MG63 (cell line): Measurements from ENCODE around the gene AOPEP. TPM values are rescaled to one million over a fixed set of nuclear protein-coding genes. Genes with fewer than 3 reads are reported as not detected.

Source experiments
- DNase-seq: peaks from one replicate; pipeline ENCODE4 v3.0.0-alpha.2; 2020
- H3K27me3 ChIP-seq: fragments of 250-450 bp; sonication (Bioruptor Pico); 2 replicates; pipeline ENCODE4 v1.5.1; 2020; ENCODE audit warnings: mild to moderate bottlenecking, moderate library complexity
- H3K36me3 ChIP-seq: fragments of 250-450 bp; sonication (Bioruptor Pico); 2 replicates; pipeline ENCODE4 v1.5.1; 2020; ENCODE audit warnings: mild to moderate bottlenecking, moderate library complexity
- H3K4me3 ChIP-seq: fragments of 250-450 bp; sonication (Bioruptor Pico); 2 replicates; pipeline ENCODE4 v1.5.1; 2020; ENCODE audit warnings: mild to moderate bottlenecking, moderate library complexity
- H3K9me3 ChIP-seq: fragments of 250-450 bp; sonication (Bioruptor Pico); 2 replicates; pipeline ENCODE4 v1.5.1; 2020; ENCODE audit warnings: mild to moderate bottlenecking, moderate library complexity
- total RNA-seq: library from RNA; depleted of rRNA; stranded (reverse); fragments of >200 nt; shearing (Covaris generic); gene quantifications from 2 replicates; pipeline ENCODE4 v1.2.3, GENCODE V29; 2014; ENCODE audit warnings: low replicate concordance

The AOPEP gene
- total RNA-seq, 1 experiment from 2014 or later: 91.4 TPM

DNA sequence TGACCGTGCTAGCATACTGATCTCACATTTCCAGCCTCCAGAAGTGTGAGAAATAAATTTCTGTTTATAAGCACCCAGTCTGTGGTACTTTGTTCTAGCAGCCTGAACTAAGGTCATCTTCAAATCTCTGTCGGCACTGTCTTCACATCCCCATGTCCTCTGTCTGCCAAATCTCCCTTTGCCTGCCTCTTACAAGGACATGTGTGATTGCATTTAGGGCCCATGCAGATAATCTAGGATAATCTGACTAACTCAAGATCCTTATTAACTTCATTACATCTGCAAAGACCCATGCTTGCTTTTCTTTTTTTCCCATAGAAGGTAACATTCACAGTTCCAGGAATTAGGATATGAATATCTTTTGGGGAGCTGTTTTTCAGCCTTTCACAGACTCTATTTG is 132.7 kb downstream of the AOPEP start:
- no peaks in the 10 kb centered on the region for H3K27me3 ChIP-seq
- H3K9me3 ChIP-seq: no peaks in the 10 kb centered on the region
- no peak overlapping the region for H3K4me3 ChIP-seq
- no peaks in the 10 kb centered on the region for H3K36me3 ChIP-seq
- DNase-seq: no peak

DNA sequence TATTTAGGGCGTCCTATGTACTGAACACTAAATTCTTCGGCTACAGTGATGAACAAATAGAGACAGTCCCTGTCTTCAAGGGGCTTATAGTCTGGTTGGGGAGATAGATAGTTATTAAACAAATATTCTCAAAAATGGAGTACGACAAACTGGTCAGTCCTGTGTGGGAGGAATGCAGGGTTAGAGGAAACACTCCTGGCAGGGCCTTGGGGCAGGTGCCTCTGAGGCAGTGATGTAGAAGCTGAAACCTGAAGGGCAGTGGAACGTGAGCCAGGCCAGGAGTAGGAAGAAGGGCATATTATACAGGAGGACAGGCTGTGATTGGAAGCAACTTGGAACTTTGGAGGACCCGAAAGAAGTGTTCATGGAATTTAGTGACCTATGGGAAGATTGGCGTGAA is 133.4 kb downstream of the AOPEP start:
- Histone ChIP-seq H3K27me3 (no peaks in the 10 kb centered on the region), H3K4me3 (no peak overlapping the region), H3K9me3 (no peaks in the 10 kb centered on the region), H3K36me3 (no peaks in the 10 kb centered on the region)
- no peak for DNase-seq

DNA sequence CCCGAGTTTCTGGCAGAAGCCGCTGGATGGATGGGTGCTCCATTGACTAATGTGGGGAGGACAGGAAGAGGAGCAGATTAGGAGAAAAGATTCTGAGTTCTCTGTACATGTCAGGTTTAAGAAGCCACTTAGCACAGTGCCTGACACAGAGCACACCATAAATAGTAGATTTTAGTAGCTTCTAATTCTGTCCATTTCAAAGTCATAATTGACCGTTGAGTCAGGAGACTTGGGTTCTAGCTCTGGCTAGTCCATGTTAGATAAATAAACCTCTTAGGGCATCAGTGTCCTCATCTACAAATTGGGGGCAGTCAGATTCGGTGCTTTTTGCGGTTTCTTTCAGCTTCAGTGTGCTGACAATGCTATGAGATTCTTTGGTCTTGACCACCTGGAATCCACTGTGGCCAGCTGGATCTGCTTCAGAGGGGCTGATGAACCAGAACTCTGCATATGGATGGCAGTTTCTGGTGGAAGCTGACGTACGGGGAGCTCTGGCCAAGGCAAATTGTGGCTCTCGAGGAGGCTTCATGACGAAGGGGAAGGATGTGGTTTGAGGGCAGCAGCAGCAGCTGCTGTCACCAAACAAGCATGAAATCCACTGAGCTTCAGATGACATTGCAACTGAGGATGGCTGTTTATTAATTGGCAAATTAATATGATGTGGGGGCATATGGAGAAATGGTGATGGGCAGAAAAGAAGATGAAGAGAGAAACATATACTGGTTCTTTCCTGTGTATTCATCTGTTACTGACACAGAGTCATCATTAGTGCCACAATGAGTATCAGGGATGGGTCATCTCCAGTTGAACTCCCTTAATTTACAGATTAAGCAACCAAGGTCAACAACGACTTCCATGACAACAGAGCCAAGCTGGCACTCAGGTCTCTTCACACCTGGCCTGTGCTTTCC is 134.4 kb downstream of the AOPEP start:
- no peak overlapping the region for H3K4me3 ChIP-seq
- H3K27me3 ChIP-seq: no peaks in the 10 kb centered on the region
- H3K36me3 ChIP-seq: no peaks in the 10 kb centered on the region
- DNase-seq: peak; percentile 87
- no peaks in the 10 kb centered on the region for H3K9me3 ChIP-seq

DNA sequence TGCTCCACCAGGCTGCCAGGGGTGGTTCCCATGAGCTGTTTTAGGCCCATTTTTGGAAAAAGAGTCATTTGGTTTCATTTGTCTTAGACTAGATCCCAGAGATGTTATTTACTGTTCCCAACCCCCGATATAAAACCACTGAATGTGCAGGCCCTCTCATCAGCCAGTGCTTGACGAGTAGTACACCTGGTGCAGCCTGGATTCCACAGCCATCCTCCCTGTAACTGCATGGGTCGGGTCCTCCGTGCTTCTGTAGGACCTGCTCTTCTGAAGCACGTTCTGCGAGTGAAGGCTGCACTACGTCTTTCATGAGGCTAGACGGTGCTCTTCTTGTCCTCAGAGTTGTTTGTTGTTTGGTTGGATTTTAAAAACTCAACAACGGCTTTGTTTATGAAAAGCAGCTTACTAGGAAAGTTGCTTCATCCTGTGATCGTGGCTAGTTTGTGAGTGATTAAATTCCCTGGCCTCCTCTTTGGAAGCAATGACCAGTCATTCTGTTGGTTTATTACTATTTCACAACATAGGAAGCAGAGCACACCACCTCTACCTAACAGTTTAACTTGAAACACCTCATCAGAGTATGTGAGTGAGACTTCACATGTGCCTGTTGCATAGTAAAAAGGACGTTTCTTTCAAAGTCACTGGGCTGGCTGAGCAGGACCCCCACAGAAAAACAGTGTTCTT is 135.2 kb downstream of the AOPEP start:
- no peaks in the 10 kb centered on the region for H3K9me3 ChIP-seq
- no peaks in the 10 kb centered on the region for H3K36me3 ChIP-seq
- no peaks in the 10 kb centered on the region for H3K27me3 ChIP-seq
- DNase-seq: peak; percentile 34
- no peak overlapping the region for H3K4me3 ChIP-seq

DNA sequence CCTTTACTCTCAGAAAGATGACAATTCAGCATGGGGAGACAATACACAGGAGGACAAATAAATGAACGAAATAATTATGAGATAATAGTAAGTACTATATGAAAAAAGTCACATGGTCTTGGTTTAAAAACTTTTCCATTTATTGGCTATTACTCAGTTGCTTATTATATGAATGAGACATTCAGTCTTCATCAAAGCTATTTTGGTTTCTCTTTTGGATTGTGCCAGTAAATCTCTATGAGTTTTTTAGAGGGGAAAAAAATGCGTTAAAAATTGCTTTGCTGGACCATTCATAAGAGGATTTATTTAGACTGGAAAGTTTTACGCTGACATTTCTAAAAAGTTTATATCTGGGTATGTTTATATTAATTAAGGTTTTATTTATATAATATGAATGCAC is 137.7 kb downstream of the AOPEP start:
- no peaks in the 10 kb centered on the region for H3K27me3 ChIP-seq
- no peaks in the 10 kb centered on the region for H3K9me3 ChIP-seq
- H3K36me3 ChIP-seq: no peaks in the 10 kb centered on the region
- no peak overlapping the region for H3K4me3 ChIP-seq
- DNase-seq: no peak

DNA sequence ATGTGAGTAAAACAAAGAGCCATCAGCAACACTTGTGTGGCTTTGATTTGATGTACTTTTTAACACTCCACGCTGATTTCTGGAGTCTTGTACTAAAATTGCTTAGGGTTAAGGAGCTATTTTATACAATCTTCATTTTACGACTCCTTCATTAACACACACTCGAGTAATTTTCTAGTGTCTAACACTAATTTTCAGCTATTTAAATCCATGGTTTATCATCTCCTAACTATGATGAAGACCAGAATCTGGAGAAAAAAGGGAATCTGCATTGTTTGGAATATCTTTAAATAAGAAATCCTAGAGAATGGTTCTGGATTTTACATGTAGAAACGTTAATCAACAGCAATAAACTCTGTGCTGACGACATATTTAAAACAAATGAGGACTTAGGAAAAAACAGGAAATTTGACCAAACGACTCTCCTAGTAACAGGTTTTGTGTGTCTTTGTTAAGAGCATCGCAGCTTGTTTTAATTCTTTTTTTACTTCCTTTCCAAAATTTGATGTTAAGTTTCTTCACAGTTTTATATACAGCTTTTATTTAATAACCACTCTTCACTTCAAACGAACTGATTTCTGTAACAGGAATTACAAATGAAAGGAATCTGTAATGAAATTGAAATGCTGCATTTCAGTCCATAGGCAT is 138.5 kb downstream of the AOPEP start:
- Histone ChIP-seq H3K9me3 (no peaks in the 10 kb centered on the region), H3K4me3 (no peak overlapping the region), H3K27me3 (no peaks in the 10 kb centered on the region), H3K36me3 (no peaks in the 10 kb centered on the region)
- no peak for DNase-seq

DNA sequence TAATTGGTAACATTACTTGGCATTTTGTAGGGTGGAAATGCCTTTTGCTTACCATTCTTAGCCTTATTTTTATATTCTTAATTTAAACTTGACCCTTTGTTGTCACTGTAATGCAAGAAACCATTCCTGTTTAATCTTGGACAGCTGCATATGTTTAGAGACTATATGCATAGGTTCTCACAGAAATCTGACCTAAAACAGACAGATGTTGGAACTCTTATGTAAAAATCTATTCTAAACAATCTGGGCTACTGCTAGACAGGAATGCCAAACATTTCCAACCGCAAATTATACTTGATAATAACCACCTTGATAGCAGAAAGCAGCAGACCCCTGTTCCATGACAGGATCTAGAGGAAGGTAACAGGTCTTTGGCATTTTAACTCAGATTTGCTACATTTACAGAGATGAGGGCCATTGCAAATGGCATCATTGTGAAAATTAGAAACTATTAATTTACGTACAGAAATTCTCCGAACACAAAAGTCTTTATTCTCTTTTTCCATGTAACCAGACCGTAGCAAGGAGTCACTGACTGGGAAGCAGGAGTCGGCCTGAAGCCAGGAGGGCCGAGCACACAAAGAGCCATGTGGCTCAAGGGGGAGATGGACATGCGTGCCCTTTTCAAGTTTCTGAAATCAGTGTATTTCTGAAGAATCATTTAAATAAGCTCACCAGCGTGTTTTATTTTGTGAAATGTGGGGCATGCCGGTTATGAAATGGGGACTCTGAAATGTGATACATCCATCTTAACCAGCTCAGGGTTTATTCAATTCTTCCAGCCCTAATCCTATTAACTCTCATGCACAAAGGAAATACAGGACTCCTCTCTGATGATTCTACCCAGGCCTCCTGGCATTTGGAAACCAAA is 139.3 kb downstream of the AOPEP start:
- Histone ChIP-seq H3K9me3 (no peaks in the 10 kb centered on the region), H3K4me3 (no peak overlapping the region), H3K27me3 (no peaks in the 10 kb centered on the region), H3K36me3 (no peaks in the 10 kb centered on the region)
- peak; percentile 67 for DNase-seq

DNA sequence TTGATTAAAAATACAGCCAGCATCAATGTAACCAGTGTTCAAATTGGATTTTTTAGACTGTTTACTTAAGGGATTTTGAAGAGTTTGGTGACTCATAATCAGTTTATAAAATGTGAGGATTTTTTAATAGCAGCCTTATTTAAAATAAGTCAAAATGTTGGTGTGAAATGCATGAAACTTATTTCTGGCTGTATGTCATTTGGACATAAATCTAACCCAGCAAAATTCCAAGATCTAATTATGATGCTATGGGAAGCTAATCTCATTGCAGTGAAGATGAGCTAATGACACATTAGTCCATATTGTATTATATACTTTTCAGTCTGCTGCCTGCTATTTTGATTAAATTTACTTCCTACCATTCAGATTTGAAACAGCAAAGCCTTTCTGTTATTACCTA is 140.3 kb downstream of the AOPEP start:
- Histone ChIP-seq H3K9me3 (no peaks in the 10 kb centered on the region), H3K36me3 (no peaks in the 10 kb centered on the region), H3K27me3 (no peaks in the 10 kb centered on the region), H3K4me3 (no peak overlapping the region)
- no peak for DNase-seq

DNA sequence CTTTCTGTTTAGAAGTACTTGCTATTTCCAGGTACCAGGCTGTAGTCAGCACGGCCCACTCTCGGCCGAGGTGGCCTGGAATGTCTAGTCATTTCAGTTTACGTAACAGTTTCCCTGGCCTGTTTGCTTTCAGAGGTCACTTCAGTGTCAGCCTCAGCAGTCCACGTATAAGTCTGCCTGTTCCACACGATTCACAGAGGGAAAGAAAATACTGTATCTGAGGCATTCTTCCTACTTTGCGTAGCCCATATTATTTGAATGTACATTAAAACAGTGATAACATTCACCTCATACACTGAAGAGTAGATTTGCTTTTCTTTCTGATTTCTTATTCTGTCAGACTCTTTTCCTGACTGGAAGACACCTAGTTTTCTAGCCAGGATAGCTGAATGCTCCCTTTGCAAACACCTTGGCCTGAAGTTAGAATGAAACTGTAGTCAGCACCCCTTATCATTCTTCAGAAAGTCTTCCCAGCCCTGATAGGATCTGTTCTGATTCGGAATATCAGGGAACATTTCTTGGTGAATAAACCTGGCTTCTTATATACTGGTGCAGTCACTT is 140.9 kb downstream of the AOPEP start:
- Histone ChIP-seq H3K36me3 (no peaks in the 10 kb centered on the region), H3K4me3 (no peak overlapping the region), H3K27me3 (no peaks in the 10 kb centered on the region), H3K9me3 (no peaks in the 10 kb centered on the region)
- peak; percentile 62 for DNase-seq

DNA sequence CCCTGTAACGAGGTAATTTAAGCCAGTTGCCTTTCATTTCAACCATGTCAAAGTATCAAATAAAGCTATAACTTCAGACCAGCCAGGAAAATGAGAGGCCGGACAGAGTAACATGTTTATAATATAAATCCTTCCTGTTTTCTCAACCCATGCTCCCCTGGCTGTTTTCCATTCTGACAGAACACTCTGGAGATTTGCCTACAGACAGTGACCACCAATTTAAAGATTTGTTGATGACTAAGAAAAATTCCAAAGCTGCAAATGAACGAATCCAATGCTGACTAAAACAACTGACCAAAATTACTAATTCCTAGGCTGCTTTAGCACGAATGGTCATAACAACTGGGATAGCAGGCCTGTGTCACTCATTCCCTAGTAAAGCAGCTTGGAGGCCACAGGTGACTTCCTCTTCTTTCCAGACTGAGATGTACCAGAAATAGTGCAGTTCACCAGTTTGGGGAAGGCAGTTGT is 141.4 kb downstream of the AOPEP start:
- Histone ChIP-seq H3K27me3 (no peaks in the 10 kb centered on the region), H3K9me3 (no peaks in the 10 kb centered on the region), H3K36me3 (no peaks in the 10 kb centered on the region), H3K4me3 (no peak overlapping the region)
- DNase-seq: peak; percentile 85

DNA sequence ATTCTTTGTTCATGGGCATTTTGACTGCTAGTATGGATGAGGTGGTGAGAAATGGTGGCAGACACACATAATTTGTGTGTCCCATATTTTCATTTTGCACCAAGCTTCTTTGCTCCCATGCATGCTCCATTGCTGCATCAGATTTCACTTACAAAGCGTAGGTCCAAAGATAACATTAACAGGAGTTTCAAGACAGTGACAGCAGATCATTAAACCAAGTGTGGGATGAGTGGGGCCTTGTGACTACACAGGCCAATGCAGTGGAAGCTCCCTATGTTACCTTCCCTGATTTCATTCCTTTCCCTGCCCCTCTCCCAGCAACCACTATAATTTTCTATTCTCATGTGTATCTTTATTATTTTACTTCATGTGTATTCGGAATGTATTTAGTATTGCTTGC is 142.0 kb downstream of the AOPEP start:
- no peak overlapping the region for H3K4me3 ChIP-seq
- no peaks in the 10 kb centered on the region for H3K9me3 ChIP-seq
- H3K27me3 ChIP-seq: no peaks in the 10 kb centered on the region
- no peaks in the 10 kb centered on the region for H3K36me3 ChIP-seq
- no peak for DNase-seq

DNA sequence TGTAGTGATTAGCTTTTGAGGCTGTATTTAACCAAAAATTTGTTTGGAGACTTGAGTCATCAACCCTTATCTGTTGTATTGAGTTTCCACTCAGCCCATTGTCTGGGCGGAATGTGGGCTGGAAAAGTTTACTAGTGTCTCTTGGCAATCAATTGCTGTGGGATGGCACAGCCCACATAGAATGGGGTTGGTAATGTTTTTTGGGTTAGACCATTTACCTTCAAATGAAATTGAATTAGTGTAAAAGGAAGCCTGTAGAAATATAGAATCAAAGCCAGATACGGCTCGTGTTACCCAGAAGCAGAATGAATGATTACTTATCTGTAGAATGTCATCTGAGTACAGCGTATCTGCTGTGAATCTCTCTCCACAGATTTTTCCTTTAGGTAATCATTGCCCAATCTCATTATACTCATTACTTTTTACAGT is 142.9 kb downstream of the AOPEP start:
- no peaks in the 10 kb centered on the region for H3K27me3 ChIP-seq
- peak; percentile 81 for DNase-seq
- H3K9me3 ChIP-seq: no peaks in the 10 kb centered on the region

DNA sequence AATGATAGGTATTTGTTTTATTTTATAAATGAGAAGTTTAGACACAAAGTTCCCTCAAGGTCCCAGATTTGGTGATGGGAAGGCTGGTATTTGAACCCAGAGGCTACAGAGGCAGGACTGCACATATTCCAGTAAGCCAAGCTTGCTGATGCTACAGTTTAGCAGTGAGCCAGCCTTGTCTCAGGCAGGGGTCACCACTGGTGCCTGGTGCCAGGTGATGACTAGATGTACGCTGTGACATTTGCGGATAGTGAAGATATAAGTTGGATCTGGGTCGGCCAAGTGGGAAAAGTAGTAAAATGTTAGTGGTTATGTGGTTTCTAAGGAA is 143.9 kb downstream of the AOPEP start:
- Histone ChIP-seq H3K4me3 (no peak overlapping the region), H3K27me3 (no peaks in the 10 kb centered on the region), H3K36me3 (no peaks in the 10 kb centered on the region), H3K9me3 (no peaks in the 10 kb centered on the region)
- peak; percentile 88 for DNase-seq

More for the DNA sequence above, 142.9 kb downstream of the AOPEP start:
- H3K36me3 ChIP-seq: no peaks in the 10 kb centered on the region
- no peak overlapping the region for H3K4me3 ChIP-seq

DNA sequence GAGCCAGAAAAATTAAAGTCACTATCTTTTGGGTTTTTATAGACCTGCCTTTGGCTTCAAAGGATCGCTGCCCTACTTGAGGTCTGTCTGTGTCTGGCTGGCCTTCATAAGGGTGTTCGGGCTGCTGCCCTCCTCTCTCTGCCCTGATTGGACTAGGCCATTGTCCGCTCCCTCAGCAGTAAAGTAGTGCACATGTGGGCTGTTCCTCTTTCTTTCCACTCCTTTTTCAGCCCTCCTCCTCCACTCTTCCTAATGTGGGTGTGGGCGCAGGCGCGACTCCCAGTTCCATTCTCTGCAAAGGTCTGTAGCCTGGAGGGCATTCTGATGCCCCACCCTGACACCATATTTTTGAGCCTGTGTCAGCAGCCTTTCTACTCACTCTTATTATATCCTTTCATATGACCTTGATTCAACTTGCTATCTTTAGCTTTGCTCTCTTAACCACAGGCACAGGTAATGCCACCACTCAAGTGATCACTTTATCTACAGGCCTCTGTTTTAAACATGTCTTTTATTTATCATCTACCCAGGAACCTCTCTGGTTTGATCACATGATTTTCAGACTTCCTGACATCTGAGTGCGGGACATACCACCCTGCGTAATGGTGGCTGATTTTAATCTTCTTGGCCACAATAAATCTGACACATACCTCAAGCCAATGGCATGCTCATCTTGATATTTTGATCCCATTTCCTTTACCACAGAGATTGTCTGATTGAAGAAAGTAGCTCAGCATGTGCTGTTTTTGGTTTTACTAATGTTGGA is 144.5 kb downstream of the AOPEP start:
- Histone ChIP-seq H3K4me3 (no peak overlapping the region), H3K9me3 (no peaks in the 10 kb centered on the region), H3K27me3 (no peaks in the 10 kb centered on the region), H3K36me3 (no peaks in the 10 kb centered on the region)
- peak; percentile 91 for DNase-seq

DNA sequence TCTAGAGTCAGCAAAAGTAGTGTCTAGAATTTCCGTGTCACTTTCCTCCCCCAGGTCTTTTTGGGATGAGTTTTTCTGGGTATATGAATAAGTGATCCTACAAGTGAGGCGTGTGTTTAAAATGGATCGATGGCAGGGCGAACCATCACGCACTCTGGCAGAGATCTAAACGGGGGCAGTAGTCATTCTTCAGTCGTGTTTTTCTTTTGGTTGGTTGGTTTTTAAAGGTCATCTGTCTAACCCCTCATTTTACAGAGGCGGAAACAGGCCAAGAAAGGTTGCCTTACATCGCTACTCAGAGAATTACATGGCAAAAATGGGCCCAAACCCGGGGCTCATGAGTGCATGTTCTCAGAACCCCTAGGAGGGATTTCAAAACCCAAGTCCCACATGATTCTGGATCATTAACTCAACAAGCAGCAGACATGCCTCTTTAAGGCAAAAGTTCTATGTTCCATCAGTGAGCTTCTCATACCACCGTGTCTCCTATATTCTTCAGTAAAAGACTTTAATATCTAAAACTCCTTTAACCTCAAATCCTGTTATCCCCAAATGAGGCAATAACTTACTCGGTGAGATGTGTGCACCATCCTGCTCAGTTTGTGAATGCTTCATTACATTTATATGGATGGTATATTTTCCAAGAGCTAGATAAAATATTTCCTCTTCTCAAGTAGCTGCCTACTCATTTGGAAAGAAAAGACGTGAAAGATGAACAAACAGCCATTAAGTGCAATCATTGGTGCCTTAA is 145.8 kb downstream of the AOPEP start:
- DNase-seq: no peak
- Histone ChIP-seq H3K27me3 (no peaks in the 10 kb centered on the region), H3K36me3 (no peaks in the 10 kb centered on the region), H3K4me3 (no peak overlapping the region), H3K9me3 (no peaks in the 10 kb centered on the region)
